Tibial artery (tissue), 4 donors: ENCODE data around the gene RASGRF1.

Experiments used
- DNase-seq, 2 donors: peaks; one replicate each; pipeline ENCODE4 v3.0.0-alpha.2; 2019
- H3K27ac ChIP-seq, 2 donors: fragments of 200-600 bp; sonication (generic) in 1 of 2; 1 replicate in 1 of 2; 2 replicates in 1 of 2; pipeline ENCODE4 v1.5.1; 2018 to 2019; ENCODE audit warnings: mild to moderate bottlenecking in 1 of 2
- H3K27me3 ChIP-seq, 2 donors: fragments of 200-600 bp; sonication (generic) in 1 of 2; one replicate each; pipeline versions ENCODE4 v1.5.1 to v1.6.0; 2016 to 2019
- H3K36me3 ChIP-seq, 3 donors: fragments of 200-600 bp; sonication (generic) in 2 of 3; one replicate each; pipeline ENCODE4 v1.5.1; 2016 to 2019; ENCODE audit warnings: mild to moderate bottlenecking in 2 of 3
- H3K4me1 ChIP-seq, 4 donors: fragments of 200-600 bp; sonication (generic) in 2 of 4; 1 replicate in 3 of 4; 2 replicates in 1 of 4; pipeline ENCODE4 v1.5.1; 2016 to 2019
- H3K4me3 ChIP-seq, 2 donors: fragments of 200-600 bp; sonication (generic) in 1 of 2; 1 replicate in 1 of 2; 2 replicates in 1 of 2; pipeline ENCODE4 v1.5.1; 2018 to 2019; ENCODE audit warnings: mild to moderate bottlenecking in 2 of 2
- H3K9me3 ChIP-seq, 3 donors: fragments of 200-600 bp; sonication (generic) in 1 of 3; one replicate each; pipeline ENCODE4 v1.5.1; 2016 to 2019
- CTCF ChIP-seq, 2 experiments: fragments of 200-600 bp in 1 of 2; fragments of 450-650 bp in 1 of 2; IDR thresholded peaks; one replicate each; pipeline ENCODE4 v1.5.1; 2017 to 2019; ENCODE audit warnings: antibody characterized with exemption in 2 of 2, mild to moderate bottlenecking in 1 of 2, moderate library complexity in 1 of 2
- intact Hi-C: fragments of 100-400 bp; cut with DNase I; formaldehyde crosslinking; loops from one replicate; pipeline ENCODE4 v1.15.0; 2023; ENCODE audit warnings: low total_unique reads

RASGRF1 gene

GRCh38 chr15:79093352-79093935, 2.9 kb upstream of the RASGRF1 start:
- Histone ChIP-seq H3K9me3 (no peaks in the 10 kb centered on the region), H3K27ac (no peak overlapping the region), H3K27me3 (peaks cover 0 to 70% of the 10 kb centered on the region in 2 donors), H3K4me1 (peaks cover 0 to 26% (median 22%) of the 10 kb centered on the region in 4 donors), H3K36me3 (no peaks in the 10 kb centered on the region), H3K4me3 (no peak overlapping the region)
- no peak for TF ChIP-seq CTCF (IDR thresholded peaks at IDR 0.05)
- intact Hi-C loops = no loop called here
- DNase-seq = peak in 1 of 2 donors; percentile 34

- no peak for TF ChIP-seq CTCF (IDR thresholded peaks at IDR 0.05)
- H3K9me3 ChIP-seq = no peaks in the 10 kb centered on the region
- H3K4me1 ChIP-seq = peaks cover 0 to 26% (median 22%) of the 10 kb centered on the region in 4 donors
- H3K27ac ChIP-seq = no peak overlapping the region
- intact Hi-C loops = no loop called here
- H3K4me3 ChIP-seq = no peak overlapping the region
- no peak for DNase-seq
- H3K36me3 ChIP-seq = no peaks in the 10 kb centered on the region
- H3K27me3 ChIP-seq = peaks cover 0 to 72% of the 10 kb centered on the region in 2 donors
Measured at GRCh38 chr15:79092382-79092781, 1.8 kb upstream of the RASGRF1 start.

- Histone ChIP-seq H3K4me1 (peaks cover 0 to 26% (median 22%) of the 10 kb centered on the region in 4 donors), H3K27ac (no peak overlapping the region), H3K27me3 (peaks cover 0 to 83% of the 10 kb centered on the region in 2 donors), H3K4me3 (peak overlapping the region in 1 of 2 donors; percentile 20), H3K36me3 (no peaks in the 10 kb centered on the region), H3K9me3 (no peaks in the 10 kb centered on the region)
- no peak for TF ChIP-seq CTCF (IDR thresholded peaks at IDR 0.05)
- intact Hi-C loops = no loop called here
- DNase-seq = peak in 1 of 2 donors; percentile 40
Measured at GRCh38 chr15:79091204-79091867, 756 bp upstream of the RASGRF1 start.

GRCh38 chr15:79089890-79090486, 592 bp downstream of the RASGRF1 start:
- intact Hi-C loops = no loop called here
- H3K9me3 ChIP-seq = no peaks in the 10 kb centered on the region
- DNase-seq = peak in 1 of 2 donors; percentile 39
- peaks cover 0 to 26% (median 22%) of the 10 kb centered on the region in 4 donors for H3K4me1 ChIP-seq
- peaks cover 0 to 91% of the 10 kb centered on the region in 2 donors for H3K27me3 ChIP-seq
- H3K4me3 ChIP-seq = peak overlapping the region in 1 of 2 donors; percentile 34
- H3K36me3 ChIP-seq = no peaks in the 10 kb centered on the region
- TF ChIP-seq CTCF (IDR thresholded peaks at IDR 0.05) = no peak
- no peak overlapping the region for H3K27ac ChIP-seq

GRCh38 chr15:79089331-79089889, 1.2 kb downstream of the RASGRF1 start:
- Histone ChIP-seq H3K27ac (no peak overlapping the region), H3K36me3 (no peaks in the 10 kb centered on the region), H3K27me3 (peaks cover 0 to 90% of the 10 kb centered on the region in 2 donors), H3K4me1 (peaks cover 0 to 26% (median 22%) of the 10 kb centered on the region in 4 donors), H3K4me3 (no peak overlapping the region), H3K9me3 (no peaks in the 10 kb centered on the region)
- DNase-seq = no peak
- no peak for TF ChIP-seq CTCF (IDR thresholded peaks at IDR 0.05)
- intact Hi-C loops = no loop called here
